ENCODE results near the gene SPON1.

- TF ChIP-seq NR2C1 (IDR thresholded peaks at IDR 0.05) = no peak
- TF ChIP-seq MEF2B (IDR thresholded peaks at IDR 0.05; ENCODE audit: partially characterized antibody, poor library complexity, severe bottlenecking) = no peak
- no peak for TF ChIP-seq MAX (IDR thresholded peaks at IDR 0.05; ENCODE audit: low read depth, low read length)
- TF ChIP-seq NFYB (IDR thresholded peaks at IDR 0.05; ENCODE audit: insufficient read depth, low read depth, low read length) = no peak
- no peak for TF ChIP-seq ZZZ3 (IDR thresholded peaks at IDR 0.05; ENCODE audit: control insufficient read depth, insufficient read length, low read depth)
- TF ChIP-seq CTCF (IDR thresholded peaks at IDR 0.05 in 2 of 3, conservative IDR thresholded peaks at IDR 0.05 in 1 of 3; ENCODE audit: control insufficient read depth in 2 of 3, extremely low read depth in 1 of 3, insufficient read depth in 1 of 3, low read depth in 3 of 3, low read length in 3 of 3) = no peak
- TF ChIP-seq E2F4 (IDR thresholded peaks at IDR 0.05; ENCODE audit: low read depth, low read length) = no peak
- no peak for TF ChIP-seq CHD1 (IDR thresholded peaks at IDR 0.05; ENCODE audit: low read depth, low read length)
- no peak for TF ChIP-seq CHD2 (IDR thresholded peaks at IDR 0.05; ENCODE audit: borderline replicate concordance, low read depth, low read length)
- no peak for TF ChIP-seq EGR1 (IDR thresholded peaks at IDR 0.05; ENCODE audit: borderline replicate concordance in 1 of 2, low read depth in 2 of 2, low read length in 2 of 2)
- TF ChIP-seq ZNF24 (IDR thresholded peaks at IDR 0.05) = no peak
- no peak for TF ChIP-seq POLR2A (IDR thresholded peaks at IDR 0.05; ENCODE audit: low read depth, low read length)
- TF ChIP-seq MTA2 (IDR thresholded peaks at IDR 0.05; ENCODE audit: low read depth) = no peak
Observed at GRCh38 chr11:13972043-13972910, 9.8 kb downstream of the SPON1 start.
